GM21360 (cell line): Measurements from ENCODE around the gene RGS11.
"Not testable (repeated sequence)": the region's sequence is repeated elsewhere in the genome, so short reads cannot be mapped to it uniquely, and the experiment has no call there.

Source experiments
- ATAC-seq: cut with Tn5 transposase; IDR thresholded peaks from one replicate; pipeline ENCODE4 v1.9.1; 2021; ENCODE audit warnings: mild to moderate bottlenecking, moderate library complexity; ENCODE audit not compliant: unreplicated experiment

Gene RGS11

DNA sequence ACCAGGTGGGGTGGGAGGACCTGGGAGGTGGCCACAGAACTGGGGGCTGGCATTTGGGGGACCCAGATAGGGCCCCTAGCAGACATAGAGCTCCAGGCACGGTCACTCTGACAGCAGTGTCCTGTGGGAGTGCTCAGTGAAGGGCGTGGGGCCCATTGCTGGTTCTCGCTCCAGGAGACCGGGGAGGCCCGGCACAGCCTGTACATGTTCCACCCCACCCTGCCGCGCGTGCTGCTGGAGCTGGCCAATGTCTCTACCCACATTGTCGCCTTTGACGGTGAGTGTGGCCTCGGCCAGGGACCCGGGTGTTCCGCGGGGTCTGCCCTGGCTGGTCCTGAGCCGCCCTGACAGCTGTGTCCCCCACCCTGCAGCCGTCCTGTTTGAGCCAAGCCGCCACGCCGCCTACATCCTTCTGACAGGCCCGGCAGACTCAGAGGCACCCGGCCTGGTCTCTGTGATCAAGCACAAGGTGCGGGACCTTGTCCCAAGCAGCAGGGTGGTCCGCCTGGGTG lies 11.2 kb downstream of the RGS11 start:
- no peak for ATAC-seq

- ATAC-seq, result no peak
Measured at GRCh38 chr16:263944-264343, 11.8 kb downstream of the RGS11 start.

DNA sequence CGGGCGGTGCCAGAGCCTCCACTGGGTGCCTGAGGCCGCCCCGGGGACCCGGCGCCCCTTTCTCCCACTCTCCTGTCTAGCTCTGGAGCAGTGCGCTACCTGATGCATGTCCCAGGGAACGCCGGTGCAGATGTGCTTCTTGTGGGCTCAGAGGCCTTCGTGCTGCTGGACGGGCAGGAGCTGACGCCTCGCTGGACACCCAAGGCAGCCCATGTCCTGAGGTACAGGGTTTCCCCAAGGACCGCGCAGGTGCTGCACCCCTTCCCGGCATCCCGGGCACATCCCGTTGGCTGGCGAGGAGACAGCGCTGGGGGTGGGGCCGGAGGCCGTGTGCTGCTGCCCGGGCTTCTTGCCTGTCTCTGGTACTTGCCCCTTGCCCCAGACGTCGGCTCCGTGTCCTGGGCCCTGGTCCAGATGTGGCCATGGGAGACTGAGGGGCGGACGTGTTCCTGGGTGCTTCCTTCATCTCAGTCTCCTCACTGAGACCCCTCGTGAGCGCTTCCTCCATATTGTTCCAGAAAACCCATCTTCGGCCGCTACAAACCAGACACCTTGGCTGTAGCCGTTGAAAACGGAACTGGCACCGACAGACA lies 12.5 kb downstream of the RGS11 start:
- no peak for ATAC-seq

DNA sequence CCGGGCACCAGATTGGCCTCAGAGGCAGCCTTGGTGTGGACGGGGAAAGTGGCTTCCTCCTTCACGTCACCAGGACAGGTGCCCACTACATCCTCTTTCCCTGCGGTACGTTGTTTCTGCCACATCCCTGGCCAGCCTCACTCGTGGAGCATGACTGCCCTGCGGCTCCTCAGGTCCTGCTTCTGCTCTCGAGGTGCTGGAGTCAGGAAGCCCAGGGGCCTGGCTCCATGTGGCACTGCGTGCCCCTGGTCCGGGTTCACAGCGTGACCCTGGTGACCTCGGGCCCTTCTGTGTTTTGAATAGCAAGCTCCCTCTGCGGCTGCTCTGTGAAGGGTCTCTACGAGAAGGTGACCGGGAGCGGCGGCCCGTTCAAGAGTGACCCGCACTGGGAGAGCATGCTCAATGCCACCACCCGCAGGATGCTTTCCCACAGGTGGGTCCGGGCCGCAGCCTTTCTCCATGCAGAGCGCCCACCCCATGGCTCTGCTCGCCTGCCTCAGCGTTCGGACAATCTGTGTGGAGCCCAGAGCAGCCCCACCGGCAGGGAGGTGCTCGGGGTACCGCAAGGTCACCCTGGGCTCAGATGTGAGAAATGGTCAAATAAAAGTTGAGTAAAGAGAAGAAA lies 13.5 kb downstream of the RGS11 start:
- ATAC-seq, result no peak

DNA sequence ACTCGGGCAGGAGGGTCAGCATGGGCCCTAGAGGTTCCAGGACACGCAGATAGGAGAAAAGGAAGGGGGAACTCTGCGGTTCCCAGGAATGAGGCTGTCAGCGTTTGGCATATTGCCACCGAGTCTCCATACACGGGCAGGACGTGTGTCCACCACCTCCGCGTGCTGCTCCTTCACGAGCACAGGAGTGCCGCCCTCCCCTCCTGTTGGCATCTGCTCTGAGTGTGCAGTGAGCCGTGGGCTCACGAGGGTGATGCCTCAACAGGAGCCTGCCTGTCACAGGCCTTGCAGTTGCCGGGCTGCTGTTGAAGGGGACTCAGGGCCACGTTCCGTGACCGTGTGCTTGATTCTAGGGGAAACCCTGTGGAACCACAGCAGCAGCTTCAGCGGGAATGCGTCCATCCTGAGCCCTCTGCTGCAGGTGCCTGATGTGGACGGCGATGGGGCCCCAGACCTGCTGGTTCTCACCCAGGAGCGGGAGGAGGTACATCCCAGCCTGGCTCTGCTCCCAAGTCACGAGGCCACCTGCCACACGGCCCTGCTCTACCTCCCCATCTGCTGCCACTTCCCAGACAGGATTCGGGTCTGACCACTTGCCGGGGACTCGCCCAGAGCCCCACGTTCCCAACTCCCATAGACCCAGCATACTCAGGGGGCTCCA lies 14.6 kb downstream of the RGS11 start:
- ATAC-seq, result no peak

DNA sequence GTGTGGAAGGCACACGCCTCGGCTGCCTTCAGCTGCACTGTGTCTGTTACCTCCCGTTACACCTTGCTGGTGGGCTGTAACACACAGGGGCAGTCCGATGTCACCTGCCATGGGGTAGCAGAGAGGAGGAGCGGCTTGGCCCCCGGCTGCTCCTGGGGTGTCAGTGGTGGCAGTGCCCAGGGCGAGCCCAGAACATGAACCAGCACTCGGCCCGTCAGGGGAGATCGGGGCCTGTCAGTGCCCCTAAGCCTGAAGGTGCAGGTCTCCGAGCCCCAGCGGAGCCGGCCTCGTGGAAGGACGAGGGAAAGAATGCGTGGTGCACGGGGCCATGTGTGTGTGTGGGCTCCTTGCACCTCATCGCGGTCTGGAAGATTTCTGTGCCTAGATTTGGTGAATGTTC lies 15.4 kb downstream of the RGS11 start:
- no peak for ATAC-seq

DNA sequence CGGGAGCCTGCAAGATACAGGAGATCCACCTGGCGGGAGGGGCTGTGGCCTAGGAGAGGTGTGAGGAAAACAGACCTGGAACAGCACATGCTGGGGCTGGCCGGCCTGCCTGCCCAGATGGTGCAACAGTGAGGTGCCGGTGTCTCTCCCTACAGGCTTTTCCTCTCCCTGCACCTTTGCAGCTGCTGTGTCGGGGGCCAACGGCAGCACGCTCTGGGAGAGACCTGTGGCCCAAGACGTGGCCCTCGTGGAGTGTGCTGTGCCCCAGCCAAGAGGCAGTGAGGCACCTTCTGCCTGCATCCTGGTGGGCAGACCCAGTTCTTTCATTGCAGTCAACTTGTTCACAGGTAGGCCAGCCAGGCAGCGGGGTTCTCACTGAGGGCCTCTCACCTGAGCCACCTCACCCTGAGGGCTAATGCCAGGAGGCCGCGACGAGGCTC lies 15.9 kb downstream of the RGS11 start:
- ATAC-seq, result no peak

DNA sequence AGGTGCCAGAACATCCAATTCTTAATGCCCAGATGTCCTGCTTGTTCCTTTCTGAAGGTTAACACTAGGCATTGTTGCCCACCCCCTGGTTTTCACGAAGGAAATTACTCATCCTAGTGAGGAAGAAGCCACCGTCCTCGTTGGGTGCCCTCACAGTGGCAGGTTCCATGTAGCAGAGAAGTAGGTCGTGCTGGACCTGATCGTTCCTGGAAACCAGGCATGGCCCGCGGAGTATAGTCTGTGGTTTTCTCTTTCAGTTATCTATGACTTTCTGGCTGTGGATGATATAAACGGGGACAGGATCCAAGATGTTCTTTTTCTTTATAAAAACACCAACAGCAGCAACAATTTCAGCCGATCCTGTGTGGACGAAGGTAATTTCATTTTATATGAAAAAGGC lies 16.5 kb downstream of the RGS11 start:
- no peak for ATAC-seq

- ATAC-seq, result not testable (repeated sequence)
Measured at GRCh38 chr16:258091-258490, 17.7 kb downstream of the RGS11 start.

DNA sequence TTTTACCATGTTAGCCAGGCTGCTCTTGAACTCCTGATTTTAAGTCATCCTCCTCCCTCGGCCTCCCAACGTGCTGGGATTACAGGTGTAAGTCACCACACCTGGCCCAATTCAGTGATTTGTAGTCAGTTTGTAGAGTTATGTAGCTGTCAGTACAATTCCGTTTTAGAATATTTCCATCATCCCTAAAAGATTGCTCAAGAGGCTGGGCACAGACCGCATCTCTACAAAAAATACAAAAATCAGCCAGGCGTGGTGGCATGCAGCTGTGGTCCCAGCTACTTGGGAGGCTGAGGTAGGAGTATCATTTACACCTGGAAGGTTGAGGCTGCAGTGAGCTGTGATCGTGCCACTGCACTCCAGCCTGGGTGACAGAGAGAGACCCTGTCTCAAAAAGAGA lies 20.6 kb downstream of the RGS11 start:
- no peak for ATAC-seq

- ATAC-seq, result no peak
Measured at GRCh38 chr16:254461-254860, 21.3 kb downstream of the RGS11 start.

DNA sequence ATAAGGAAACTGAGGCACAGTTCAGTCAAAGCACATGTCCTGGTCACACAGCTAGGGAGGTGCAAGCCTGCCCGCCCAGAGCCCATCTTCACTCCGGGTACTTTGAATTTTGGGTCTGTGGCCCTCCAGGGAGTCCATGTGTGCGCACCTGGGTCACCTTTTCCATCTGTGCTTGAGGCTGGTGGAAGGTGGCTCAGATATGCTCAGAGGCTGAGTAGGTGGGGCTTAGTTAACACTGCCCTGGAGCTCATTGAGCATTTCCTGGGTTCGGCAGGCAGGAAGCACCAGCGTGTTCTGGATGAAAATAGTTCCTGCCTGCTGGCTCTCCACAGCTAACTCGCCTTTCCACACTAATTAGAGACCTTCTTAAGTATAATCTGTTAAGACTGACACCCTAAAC lies 21.9 kb downstream of the RGS11 start:
- no peak for ATAC-seq

- ATAC-seq, result no peak
Measured at GRCh38 chr16:252366-253337, 23.1 kb downstream of the RGS11 start.

DNA sequence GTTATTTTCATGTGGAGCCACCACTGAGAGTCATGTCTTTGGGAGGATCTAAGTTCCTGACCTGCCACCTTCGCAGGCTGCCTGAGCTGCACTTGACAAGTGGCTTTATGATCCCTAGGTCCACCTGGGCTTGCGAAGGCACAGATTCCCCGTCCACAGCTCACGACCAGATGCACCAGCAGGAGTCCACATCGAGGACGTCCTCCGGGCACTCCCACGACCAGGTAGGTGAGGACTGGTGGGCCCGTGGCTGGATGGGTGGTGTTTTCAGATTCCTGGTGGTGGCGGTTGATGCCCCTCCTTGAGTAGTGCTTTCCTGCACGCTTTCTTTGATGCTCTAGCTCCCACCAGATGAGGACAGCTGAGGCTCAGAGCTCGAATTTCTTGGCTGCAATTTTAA lies 26.3 kb downstream of the RGS11 start:
- ATAC-seq, result no peak

GRCh38 chr16:247027-247426 lies 28.7 kb downstream of the RGS11 start:
- ATAC-seq, result no peak

DNA sequence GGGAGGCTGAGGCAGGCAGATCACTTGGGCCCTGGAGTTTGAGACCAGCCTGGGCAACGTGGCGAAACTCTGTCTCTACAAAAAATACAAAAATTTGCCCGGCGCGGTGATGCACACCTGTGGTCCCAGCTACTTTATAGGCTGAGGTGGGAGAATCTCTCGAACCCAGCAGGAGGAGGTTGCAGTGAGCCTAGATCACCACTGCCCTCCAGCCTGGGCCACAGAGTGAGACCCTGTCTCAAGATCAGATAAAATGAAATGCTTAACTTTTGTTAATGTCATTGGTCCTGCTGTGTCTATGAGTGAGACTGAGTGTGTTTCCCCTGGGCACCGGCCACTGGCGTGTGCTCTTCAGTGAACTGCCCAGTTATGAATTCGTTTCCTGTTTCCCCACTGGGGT lies 30.6 kb downstream of the RGS11 start:
- no peak for ATAC-seq

- ATAC-seq, result no peak
Measured at GRCh38 chr16:243348-243747, 32.4 kb downstream of the RGS11 start.

DNA sequence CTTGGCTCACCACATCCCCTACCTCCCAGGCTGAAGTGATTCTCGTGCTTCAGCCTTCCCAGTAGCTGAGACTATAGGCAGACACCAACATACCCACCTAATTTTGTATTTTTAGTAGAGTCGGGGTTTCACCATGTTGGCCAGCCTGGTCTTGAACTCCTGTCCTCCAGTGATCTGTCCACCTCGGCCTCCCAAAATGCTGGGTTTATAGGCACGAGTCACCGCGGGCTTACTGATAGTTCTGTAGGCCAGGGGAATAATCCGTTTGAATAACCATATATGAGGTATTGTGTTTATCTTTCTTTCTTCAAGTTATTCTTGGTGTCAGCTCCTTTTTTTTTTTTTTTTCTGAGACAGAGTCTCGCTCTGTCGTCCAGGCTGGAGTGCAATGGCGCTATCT lies 33.5 kb downstream of the RGS11 start:
- no peak for ATAC-seq

- no peak for ATAC-seq
Measured at GRCh38 chr16:240559-240958, 35.2 kb downstream of the RGS11 start.

- ATAC-seq, result no peak
Measured at GRCh38 chr16:239948-240277, 35.8 kb downstream of the RGS11 start.
